IMR-90 (cell line): Measurements from ENCODE around the gene C13orf46.

Source experiments
- CEBPB ChIP-seq: IDR thresholded peaks from 2 replicates; pipeline ENCODE4 v1.6.1; 2012; ENCODE audit warnings: low read depth, low read length, improper control_type of control experiment
- CTCF ChIP-seq: conservative IDR thresholded peaks from 2 replicates; pipeline ENCODE4 v1.5.1; 2012; ENCODE audit warnings: mild to moderate bottlenecking, low read depth, low read length, improper control_type of control experiment
- ELK1 ChIP-seq: fragments of 150-350 bp; IDR thresholded peaks from 2 replicates; pipeline ENCODE4 v1.6.1; 2016; ENCODE audit warnings: low read depth, mild to moderate bottlenecking, low read length, moderate library complexity, borderline replicate concordance
- POLR2A ChIP-seq: IDR thresholded peaks from 2 replicates; pipeline ENCODE4 v1.6.1; 2012; ENCODE audit warnings: mild to moderate bottlenecking, low read depth, low read length
- RFX5 ChIP-seq: IDR thresholded peaks from 2 replicates; pipeline ENCODE4 v1.8.0; 2012; ENCODE audit warnings: low read depth, mild to moderate bottlenecking, low read length, moderate library complexity
- USF2 ChIP-seq: fragments of 150-350 bp; IDR thresholded peaks from 2 replicates; pipeline ENCODE4 v1.6.1; 2017; ENCODE audit warnings: mild to moderate bottlenecking, antibody characterized with exemption, low read length, low read depth

GRCh38 chr13:114022309-114022669 is 48.4 kb upstream of the C13orf46 start:
- no peak for TF ChIP-seq POLR2A
- no peak for TF ChIP-seq ELK1
- TF ChIP-seq CTCF = no peak
- TF ChIP-seq RFX5 = no peak
- TF ChIP-seq USF2 = no peak
- no peak for TF ChIP-seq CEBPB
